ENCODE results near the gene KIRREL1.

The KIRREL1 gene

GRCh38 chr1:158053276-158053675, 59.8 kb downstream of the KIRREL1 start:
- no peak overlapping the region for H2BK12ac ChIP-seq (ENCODE audit: low read length in 2 of 2)
- H4K91ac ChIP-seq (ENCODE audit: low read length) = no peak overlapping the region
- no peak overlapping the region for H3K18ac ChIP-seq (ENCODE audit: low read depth in 1 of 2, low read length in 2 of 2)
- peak overlapping the region; percentile 50 for H3K27ac ChIP-seq (ENCODE audit: low read length, poor library complexity, severe bottlenecking)
- H3K9ac ChIP-seq (ENCODE audit: low read length) = peak overlapping the region; percentile 19
- H3K79me1 ChIP-seq (replicated peaks; ENCODE audit: low read length, poor library complexity, severe bottlenecking) = no peaks in the 10 kb centered on the region
- H3K4ac ChIP-seq (ENCODE audit: low read depth in 1 of 2, low read length in 2 of 2) = no peak overlapping the region
- H3K4me1 ChIP-seq (ENCODE audit: control insufficient read depth, insufficient read depth, low read depth, low read length) = peaks cover 35% of the 10 kb centered on the region
- H3K4me2 ChIP-seq (ENCODE audit: low read length, poor library complexity, severe bottlenecking) = no peak overlapping the region
- H4K8ac ChIP-seq (ENCODE audit: low read length) = no peak overlapping the region
- H3K14ac ChIP-seq (ENCODE audit: low read length in 2 of 2) = no peak overlapping the region
- H3K27me3 ChIP-seq (ENCODE audit: control insufficient read depth in 1 of 2, insufficient read depth in 1 of 2, low read length in 2 of 2) = no peaks in the 10 kb centered on the region
- no peaks in the 10 kb centered on the region for H3K9me3 ChIP-seq (ENCODE audit: control insufficient read depth, low read length)
- peaks cover 47 to 52% of the 10 kb centered on the region in 2 experiments for H3K36me3 ChIP-seq (ENCODE audit: control insufficient read depth in 1 of 2, insufficient read depth in 2 of 2, low read depth in 1 of 2, low read length in 2 of 2)
- H2AK5ac ChIP-seq (ENCODE audit: low read length, severe bottlenecking) = no peak overlapping the region
- H2BK15ac ChIP-seq (ENCODE audit: low read depth, poor library complexity, severe bottlenecking) = no peak overlapping the region
- H2AFZ ChIP-seq (ENCODE audit: low read depth, low read length) = no peak overlapping the region
- H3K4me3 ChIP-seq (ENCODE audit: insufficient read depth in 1 of 2, low read depth in 1 of 2, low read length in 2 of 2) = no peak overlapping the region
- DNase-seq = peak; percentile 53
- no peak overlapping the region for H2BK120ac ChIP-seq (ENCODE audit: low read depth, low read length)
- no peak overlapping the region for H2BK5ac ChIP-seq (ENCODE audit: low read depth, low read length, poor library complexity, severe bottlenecking)
- no peak overlapping the region for H3K23ac ChIP-seq (ENCODE audit: low read length in 2 of 2)

GRCh38 chr1:158054721-158055120, 61.3 kb downstream of the KIRREL1 start:
- Histone ChIP-seq H3K4me1 (ENCODE audit: control insufficient read depth, insufficient read depth, low read depth, low read length) (peaks cover 42% of the 10 kb centered on the region), H3K4me2 (ENCODE audit: low read length, poor library complexity, severe bottlenecking) (no peak overlapping the region), H2BK15ac (ENCODE audit: low read depth, poor library complexity, severe bottlenecking) (no peak overlapping the region), H3K4ac (ENCODE audit: low read depth in 1 of 2, low read length in 2 of 2) (no peak overlapping the region), H2BK120ac (ENCODE audit: low read depth, low read length) (no peak overlapping the region), H3K4me3 (ENCODE audit: insufficient read depth in 1 of 2, low read depth in 1 of 2, low read length in 2 of 2) (no peak overlapping the region), H3K23ac (ENCODE audit: low read length in 2 of 2) (no peak overlapping the region), H2AK5ac (ENCODE audit: low read length, severe bottlenecking) (no peak overlapping the region), H4K91ac (ENCODE audit: low read length) (no peak overlapping the region), H3K27ac (ENCODE audit: low read length, poor library complexity, severe bottlenecking) (no peak overlapping the region), H2BK12ac (ENCODE audit: low read length in 2 of 2) (no peak overlapping the region), H3K79me1 (replicated peaks; ENCODE audit: low read length, poor library complexity, severe bottlenecking) (no peaks in the 10 kb centered on the region), H4K8ac (ENCODE audit: low read length) (no peak overlapping the region), H3K9me3 (ENCODE audit: control insufficient read depth, low read length) (no peaks in the 10 kb centered on the region), H3K27me3 (ENCODE audit: control insufficient read depth in 1 of 2, insufficient read depth in 1 of 2, low read length in 2 of 2) (no peaks in the 10 kb centered on the region), H3K14ac (ENCODE audit: low read length in 2 of 2) (no peak overlapping the region), H2BK5ac (ENCODE audit: low read depth, low read length, poor library complexity, severe bottlenecking) (no peak overlapping the region), H3K36me3 (ENCODE audit: control insufficient read depth in 1 of 2, insufficient read depth in 2 of 2, low read depth in 1 of 2, low read length in 2 of 2) (peaks cover 52 to 59% of the 10 kb centered on the region in 2 experiments), H3K18ac (ENCODE audit: low read depth in 1 of 2, low read length in 2 of 2) (no peak overlapping the region), H2AFZ (ENCODE audit: low read depth, low read length) (no peak overlapping the region), H3K9ac (ENCODE audit: low read length) (no peak overlapping the region)
- DNase-seq = no peak
- WGBS = 100% methylated on average over 4 of the region's 4 CpGs

GRCh38 chr1:158055854-158056253, 62.4 kb downstream of the KIRREL1 start:
- Histone ChIP-seq H2BK15ac (ENCODE audit: low read depth, poor library complexity, severe bottlenecking) (no peak overlapping the region), H3K4ac (ENCODE audit: low read depth in 1 of 2, low read length in 2 of 2) (no peak overlapping the region), H3K9ac (ENCODE audit: low read length) (no peak overlapping the region), H3K4me2 (ENCODE audit: low read length, poor library complexity, severe bottlenecking) (no peak overlapping the region), H3K27me3 (ENCODE audit: control insufficient read depth in 1 of 2, insufficient read depth in 1 of 2, low read length in 2 of 2) (no peaks in the 10 kb centered on the region), H3K14ac (ENCODE audit: low read length in 2 of 2) (peak overlapping the region in 1 of 2 experiments; percentile 4), H2BK12ac (ENCODE audit: low read length in 2 of 2) (peak overlapping the region in 1 of 2 experiments; percentile 23), H3K79me1 (replicated peaks; ENCODE audit: low read length, poor library complexity, severe bottlenecking) (no peaks in the 10 kb centered on the region), H3K9me3 (ENCODE audit: control insufficient read depth, low read length) (no peaks in the 10 kb centered on the region), H2BK120ac (ENCODE audit: low read depth, low read length) (no peak overlapping the region), H3K4me1 (ENCODE audit: control insufficient read depth, insufficient read depth, low read depth, low read length) (peaks cover 46% of the 10 kb centered on the region), H3K4me3 (ENCODE audit: insufficient read depth in 1 of 2, low read depth in 1 of 2, low read length in 2 of 2) (no peak overlapping the region), H2AK5ac (ENCODE audit: low read length, severe bottlenecking) (no peak overlapping the region), H2AFZ (ENCODE audit: low read depth, low read length) (no peak overlapping the region), H3K36me3 (ENCODE audit: control insufficient read depth in 1 of 2, insufficient read depth in 2 of 2, low read depth in 1 of 2, low read length in 2 of 2) (peaks cover 47 to 62% of the 10 kb centered on the region in 2 experiments), H2BK5ac (ENCODE audit: low read depth, low read length, poor library complexity, severe bottlenecking) (no peak overlapping the region), H3K27ac (ENCODE audit: low read length, poor library complexity, severe bottlenecking) (no peak overlapping the region), H3K23ac (ENCODE audit: low read length in 2 of 2) (no peak overlapping the region), H3K18ac (ENCODE audit: low read depth in 1 of 2, low read length in 2 of 2) (no peak overlapping the region), H4K91ac (ENCODE audit: low read length) (no peak overlapping the region), H4K8ac (ENCODE audit: low read length) (no peak overlapping the region)
- 90% methylated on average over 4 of the region's 4 CpGs for WGBS
- DNase-seq = no peak

- Histone ChIP-seq H2AFZ (ENCODE audit: low read depth, low read length) (no peak overlapping the region), H4K91ac (ENCODE audit: low read length) (no peak overlapping the region), H2BK12ac (ENCODE audit: low read length in 2 of 2) (peak overlapping the region in 1 of 2 experiments; percentile 15), H3K9me3 (ENCODE audit: control insufficient read depth, low read length) (no peaks in the 10 kb centered on the region), H4K8ac (ENCODE audit: low read length) (no peak overlapping the region), H2BK15ac (ENCODE audit: low read depth, poor library complexity, severe bottlenecking) (no peak overlapping the region), H3K79me1 (replicated peaks; ENCODE audit: low read length, poor library complexity, severe bottlenecking) (no peaks in the 10 kb centered on the region), H3K27ac (ENCODE audit: low read length, poor library complexity, severe bottlenecking) (peak overlapping the region; percentile 31), H3K9ac (ENCODE audit: low read length) (no peak overlapping the region), H3K4ac (ENCODE audit: low read depth in 1 of 2, low read length in 2 of 2) (no peak overlapping the region), H3K14ac (ENCODE audit: low read length in 2 of 2) (no peak overlapping the region), H3K36me3 (ENCODE audit: control insufficient read depth in 1 of 2, insufficient read depth in 2 of 2, low read depth in 1 of 2, low read length in 2 of 2) (peaks cover 46 to 65% of the 10 kb centered on the region in 2 experiments), H3K4me3 (ENCODE audit: insufficient read depth in 1 of 2, low read depth in 1 of 2, low read length in 2 of 2) (no peak overlapping the region), H2AK5ac (ENCODE audit: low read length, severe bottlenecking) (no peak overlapping the region), H3K27me3 (ENCODE audit: control insufficient read depth in 1 of 2, insufficient read depth in 1 of 2, low read length in 2 of 2) (no peaks in the 10 kb centered on the region), H3K23ac (ENCODE audit: low read length in 2 of 2) (no peak overlapping the region), H2BK5ac (ENCODE audit: low read depth, low read length, poor library complexity, severe bottlenecking) (no peak overlapping the region), H3K18ac (ENCODE audit: low read depth in 1 of 2, low read length in 2 of 2) (no peak overlapping the region), H2BK120ac (ENCODE audit: low read depth, low read length) (no peak overlapping the region), H3K4me2 (ENCODE audit: low read length, poor library complexity, severe bottlenecking) (no peak overlapping the region), H3K4me1 (ENCODE audit: control insufficient read depth, insufficient read depth, low read depth, low read length) (peaks cover 50% of the 10 kb centered on the region)
- DNase-seq = no peak
- WGBS = 96% methylated on average over 4 of the region's 5 CpGs
These were observed 63.1 kb downstream of the KIRREL1 start for GRCh38 chr1:158056498-158056897.

Measured in mesenchymal stem cell (in vitro differentiated cells and primary cell).